Endodermal cell (in vitro differentiated cells): ENCODE results near the gene CAMK2B. TPM values are rescaled to one million over a fixed set of nuclear protein-coding genes. Genes with fewer than 3 reads are reported as not detected.
A peak's percentile ranks its signal among the peaks of the same experiment; 100 is the strongest.

Experiments used
- DNase-seq: peaks from one replicate; pipeline ENCODE4 v3.0.0-alpha.2; 2017
- H3K27ac ChIP-seq: 2 replicates; pipeline ENCODE4 v1.5.1; 2013; ENCODE audit warnings: mild to moderate bottlenecking, low read depth, low read length, moderate library complexity
- H3K27me3 ChIP-seq: 2 replicates; pipeline ENCODE4 v1.6.1; 2013; ENCODE audit warnings: mild to moderate bottlenecking, low read length, moderate library complexity; ENCODE audit not compliant: insufficient read depth, control insufficient read depth, poor library complexity, severe bottlenecking
- H3K36me3 ChIP-seq: 2 replicates; pipeline ENCODE4 v1.7.0; 2013; ENCODE audit warnings: mild to moderate bottlenecking, low read length, moderate library complexity; ENCODE audit not compliant: control insufficient read depth, insufficient read depth
- H3K4me1 ChIP-seq: one replicate; pipeline ENCODE4 v1.7.0; 2013; ENCODE audit warnings: low read length; ENCODE audit not compliant: control insufficient read depth, insufficient read depth
- H3K4me3 ChIP-seq: 2 replicates; pipeline ENCODE4 v1.5.1; 2013; ENCODE audit warnings: mild to moderate bottlenecking, low read length, moderate library complexity
- H3K9ac ChIP-seq: 2 replicates; pipeline ENCODE4 v1.6.1; 2013; ENCODE audit warnings: mild to moderate bottlenecking, low read length, moderate library complexity; ENCODE audit not compliant: poor library complexity, severe bottlenecking; ENCODE audit errors: extremely low read depth
- H3K9me3 ChIP-seq: 2 replicates; pipeline ENCODE4 v1.6.1; 2013; ENCODE audit warnings: mild to moderate bottlenecking, low read length, moderate library complexity; ENCODE audit not compliant: control insufficient read depth
- H3K27ac Mint-ChIP-seq: 2 replicates; pipeline ENCODE4 v1.8.0; 2020; ENCODE audit warnings: mixed read lengths
- H3K27me3 Mint-ChIP-seq: 2 replicates; pipeline ENCODE4 v1.8.0; 2021; ENCODE audit warnings: mild to moderate bottlenecking, mixed read lengths; ENCODE audit not compliant: insufficient read depth
- H3K36me3 Mint-ChIP-seq: 2 replicates; pipeline ENCODE4 v1.8.0; 2020; ENCODE audit warnings: low read depth, mixed read lengths
- H3K4me1 Mint-ChIP-seq: 2 replicates; pipeline ENCODE4 v1.8.0; 2020; ENCODE audit warnings: mixed read lengths
- H3K4me3 Mint-ChIP-seq: 2 replicates; pipeline ENCODE4 v1.8.0; 2020; ENCODE audit warnings: mild to moderate bottlenecking, moderate library complexity, mixed read lengths
- H3K9me3 Mint-ChIP-seq: 2 replicates; pipeline ENCODE4 v1.8.0; 2020; ENCODE audit warnings: mild to moderate bottlenecking, mixed read lengths
- WGBS, 2 experiments: methylation state at CpG; one replicate each; pipeline versions ENCODE4 v1.1.5 to v1.1.7; 2013; ENCODE audit warnings: missing lambda C conversion rate in 2 of 2, mixed read lengths in 1 of 2; ENCODE audit not compliant: insufficient coverage in 1 of 2, insufficient read length in 1 of 2; 5-methylcytosine and 5-hydroxymethylcytosine counted together
- total RNA-seq, 2 donors: library from RNA; stranded (reverse); fragmentation: NEBNext Ultra II Directional in 1 of 2; extraction: Animal tissue kit (Norgen Biotek cat#: 25700) in 1 of 2; gene quantifications; 2 replicates in 1 of 2; 3 replicates in 1 of 2; pipeline ENCODE4 v1.2.1, GENCODE V29; 2021
- TF ChIP-seq, protein P1 (sequence below): fragments of 200-600 bp; sonication (generic); conservative IDR thresholded peaks from 2 replicates; pipeline ENCODE4 v1.5.0; 2021; ENCODE audit warnings: antibody characterized with exemption, mild to moderate bottlenecking

Gene CAMK2B
- total RNA-seq, 2 donors from 2014 or later, result 0.26 TPM; not detected in 1

DNA sequence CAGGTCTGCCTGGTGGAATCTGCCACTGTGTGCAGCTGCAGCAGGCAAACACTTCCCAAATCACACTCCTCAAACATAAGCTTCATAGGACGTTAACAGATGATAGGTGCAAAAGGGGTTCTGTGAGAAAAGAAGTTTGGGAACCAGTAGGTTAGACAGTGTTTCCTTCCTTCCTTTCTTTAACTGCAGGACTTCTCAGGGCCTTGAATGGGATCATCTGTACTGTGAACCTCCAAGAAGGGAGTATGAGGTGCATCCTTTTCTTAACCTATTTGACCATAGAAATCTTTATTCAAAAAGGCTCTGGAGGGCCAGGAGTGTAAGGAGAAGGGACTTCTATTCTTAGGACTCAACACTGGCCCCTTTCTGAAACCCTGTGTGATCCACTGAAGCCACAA, 33.0 kb downstream of the CAMK2B start:
- Histone ChIP-seq H3K9me3 (no peaks in the 10 kb centered on the region), H3K27me3 (peaks cover 54% of the 10 kb centered on the region), H3K4me3 (no peak overlapping the region), H3K36me3 (no peaks in the 10 kb centered on the region), H3K27ac (no peak overlapping the region), H3K9ac (no peak overlapping the region), H3K4me1 (no peaks in the 10 kb centered on the region)
- peaks cover 48% of the 10 kb centered on the region for H3K27me3 Mint-ChIP-seq
- DNase-seq, result no peak
- H3K36me3 Mint-ChIP-seq, result no peaks in the 10 kb centered on the region
- H3K4me1 Mint-ChIP-seq, result peaks cover 4% of the 10 kb centered on the region
- 100% methylated on average over 1 of the region's 1 CpG; no CpG with 5 or more reads in 1 of the 2 experiments for WGBS, 2 experiments
- H3K27ac Mint-ChIP-seq, result no peak overlapping the region
- no peak overlapping the region for H3K4me3 Mint-ChIP-seq
- no peaks in the 10 kb centered on the region for H3K9me3 Mint-ChIP-seq
- TF ChIP-seq, protein P1, sequence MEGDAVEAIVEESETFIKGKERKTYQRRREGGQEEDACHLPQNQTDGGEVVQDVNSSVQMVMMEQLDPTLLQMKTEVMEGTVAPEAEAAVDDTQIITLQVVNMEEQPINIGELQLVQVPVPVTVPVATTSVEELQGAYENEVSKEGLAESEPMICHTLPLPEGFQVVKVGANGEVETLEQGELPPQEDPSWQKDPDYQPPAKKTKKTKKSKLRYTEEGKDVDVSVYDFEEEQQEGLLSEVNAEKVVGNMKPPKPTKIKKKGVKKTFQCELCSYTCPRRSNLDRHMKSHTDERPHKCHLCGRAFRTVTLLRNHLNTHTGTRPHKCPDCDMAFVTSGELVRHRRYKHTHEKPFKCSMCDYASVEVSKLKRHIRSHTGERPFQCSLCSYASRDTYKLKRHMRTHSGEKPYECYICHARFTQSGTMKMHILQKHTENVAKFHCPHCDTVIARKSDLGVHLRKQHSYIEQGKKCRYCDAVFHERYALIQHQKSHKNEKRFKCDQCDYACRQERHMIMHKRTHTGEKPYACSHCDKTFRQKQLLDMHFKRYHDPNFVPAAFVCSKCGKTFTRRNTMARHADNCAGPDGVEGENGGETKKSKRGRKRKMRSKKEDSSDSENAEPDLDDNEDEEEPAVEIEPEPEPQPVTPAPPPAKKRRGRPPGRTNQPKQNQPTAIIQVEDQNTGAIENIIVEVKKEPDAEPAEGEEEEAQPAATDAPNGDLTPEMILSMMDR, result no peak

DNA sequence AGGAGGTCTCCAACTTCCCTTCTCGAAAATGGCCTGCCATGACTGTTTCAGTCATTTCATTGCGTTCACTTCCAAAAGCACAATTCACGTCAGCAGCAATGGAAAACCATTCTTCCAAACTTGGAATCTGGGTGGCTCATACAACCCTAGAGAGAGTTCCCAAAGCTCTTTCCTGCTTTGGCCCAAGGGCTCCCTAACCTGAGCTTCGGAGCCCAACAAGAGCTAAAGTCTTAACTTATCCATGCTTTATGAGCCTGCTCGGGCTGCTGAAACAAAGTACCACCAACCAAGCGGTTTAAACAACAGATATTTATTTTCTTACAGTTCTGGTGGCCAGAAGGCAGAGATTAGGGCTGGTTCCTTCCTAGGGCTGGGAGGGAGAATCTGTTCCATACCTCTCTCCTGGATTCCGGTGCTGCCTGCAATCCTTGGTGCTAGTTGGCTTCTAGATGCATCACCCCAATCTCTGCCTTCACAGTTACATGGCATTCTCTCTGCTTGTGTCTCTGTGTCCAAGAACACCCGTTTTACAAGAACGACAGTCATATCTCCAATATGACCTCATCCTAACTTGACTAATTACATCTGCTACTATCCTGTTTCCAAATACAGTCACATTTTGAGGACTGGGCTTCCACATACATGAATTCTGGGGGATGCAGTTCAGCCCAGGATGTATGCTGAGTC, 33.5 kb downstream of the CAMK2B start:
- H3K27me3 Mint-ChIP-seq, result peaks cover 43% of the 10 kb centered on the region
- Histone ChIP-seq H3K27ac (no peak overlapping the region), H3K9ac (no peak overlapping the region), H3K4me1 (no peaks in the 10 kb centered on the region), H3K27me3 (peaks cover 49% of the 10 kb centered on the region), H3K36me3 (no peaks in the 10 kb centered on the region), H3K9me3 (no peaks in the 10 kb centered on the region), H3K4me3 (no peak overlapping the region)
- H3K4me1 Mint-ChIP-seq, result peaks cover 4% of the 10 kb centered on the region
- H3K9me3 Mint-ChIP-seq, result no peaks in the 10 kb centered on the region
- 91 to 93% methylated on average over 6 to 9 of the region's 9 CpGs for WGBS, 2 experiments
- no peaks in the 10 kb centered on the region for H3K36me3 Mint-ChIP-seq
- H3K27ac Mint-ChIP-seq, result no peak overlapping the region
- H3K4me3 Mint-ChIP-seq, result no peak overlapping the region
- TF ChIP-seq, protein P1, result no peak
- peak; percentile 22 for DNase-seq

DNA sequence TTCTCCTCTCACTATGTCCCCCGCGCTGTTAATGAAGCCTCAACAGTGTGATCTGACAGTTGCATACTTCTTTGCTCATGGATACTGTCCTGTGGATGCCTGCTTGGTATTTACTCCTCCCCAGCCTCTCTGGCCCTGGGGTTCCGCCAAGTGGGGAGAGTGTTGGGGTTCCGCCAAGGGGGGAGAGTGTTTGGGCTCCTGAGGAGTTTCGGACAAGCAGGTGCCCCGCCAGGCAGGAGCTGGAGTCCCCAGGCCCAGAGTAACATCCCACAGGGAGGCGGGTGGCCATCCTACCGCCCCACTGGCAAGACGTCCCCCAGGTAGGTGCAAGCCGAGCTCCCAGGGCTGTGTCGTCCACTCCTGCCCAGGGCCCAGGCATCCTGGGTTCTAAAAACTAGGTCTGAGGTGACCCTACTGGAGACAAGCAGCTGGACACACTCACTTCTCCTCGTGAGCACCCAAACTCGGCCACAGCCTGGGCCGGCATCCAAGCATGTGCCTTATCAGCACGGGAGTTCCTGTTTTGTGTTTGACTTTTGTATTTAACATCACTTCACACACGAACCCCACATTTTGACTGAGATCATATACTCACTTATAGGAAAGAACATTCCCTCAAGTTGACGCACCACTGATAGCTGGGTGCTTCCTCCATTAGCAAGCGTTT, 34.2 kb downstream of the CAMK2B start:
- H3K27me3 ChIP-seq, result peaks cover 42% of the 10 kb centered on the region
- H3K36me3 ChIP-seq, result no peaks in the 10 kb centered on the region
- Mint-ChIP-seq H3K4me3 (no peak overlapping the region), H3K27me3 (peaks cover 37% of the 10 kb centered on the region), H3K36me3 (no peaks in the 10 kb centered on the region), H3K9me3 (no peaks in the 10 kb centered on the region), H3K27ac (no peak overlapping the region), H3K4me1 (peaks cover 4% of the 10 kb centered on the region)
- H3K4me1 ChIP-seq, result no peaks in the 10 kb centered on the region
- DNase-seq, result peak; percentile 30
- no peak overlapping the region for H3K9ac ChIP-seq
- H3K27ac ChIP-seq, result no peak overlapping the region
- TF ChIP-seq, protein P1, result no peak
- no peak overlapping the region for H3K4me3 ChIP-seq
- H3K9me3 ChIP-seq, result no peaks in the 10 kb centered on the region
- 93 to 97% methylated on average over 11 to 18 of the region's 18 CpGs for WGBS, 2 experiments
